Aorta (tissue), 5 donors: ENCODE data around the gene POLR1B. TPM values are rescaled to one million over a fixed set of nuclear protein-coding genes. Genes with fewer than 3 reads are reported as not detected.
"Not testable (repeated sequence)": the region's sequence is repeated elsewhere in the genome, so short reads cannot be mapped to it uniquely, and the experiment has no call there.

ENCODE experiments used
- ATAC-seq: fragments of 200-7000 bp; cut with Tn5 transposase; one replicate; pipeline ENCODE4 v1.9.1; 2022; ENCODE audit warnings: moderate library complexity; ENCODE audit not compliant: low FRiP score
- DNase-seq, 2 donors: peaks; one replicate each; pipeline ENCODE4 v3.0.0-alpha.2; 2020
- H3K27ac ChIP-seq, 2 donors: one replicate each; pipeline ENCODE4 v1.5.1; 2013; ENCODE audit warnings: low read length in 2 of 2, mild to moderate bottlenecking in 2 of 2, moderate library complexity in 2 of 2, control low read depth in 1 of 2, inconsistent platforms in 1 of 2, low read depth in 1 of 2
- H3K27me3 ChIP-seq, 2 donors: one replicate each; pipeline ENCODE4 v1.6.1; 2013; ENCODE audit warnings: control low read depth in 1 of 2, low read length in 1 of 2, mild to moderate bottlenecking in 1 of 2, moderate library complexity in 1 of 2; ENCODE audit not compliant: insufficient read depth in 2 of 2, control insufficient read depth in 1 of 2
- H3K36me3 ChIP-seq, 2 donors: one replicate each; pipeline ENCODE4 v1.6.1; 2013; ENCODE audit warnings: control low read depth in 1 of 2, low read length in 1 of 2, mild to moderate bottlenecking in 1 of 2; ENCODE audit not compliant: insufficient read depth in 2 of 2, control insufficient read depth in 1 of 2
- H3K4me1 ChIP-seq, 2 donors: one replicate each; pipeline ENCODE4 v1.6.1; 2013; ENCODE audit warnings: low read length in 2 of 2, control low read depth in 1 of 2, mild to moderate bottlenecking in 1 of 2, moderate library complexity in 1 of 2; ENCODE audit not compliant: insufficient read depth in 2 of 2, control insufficient read depth in 1 of 2
- H3K4me3 ChIP-seq, 2 donors: one replicate each; pipeline ENCODE4 v1.5.1; 2013; ENCODE audit warnings: low read length in 2 of 2, control low read depth in 1 of 2, mild to moderate bottlenecking in 1 of 2
- H3K9me3 ChIP-seq: one replicate; pipeline ENCODE4 v1.6.1; 2013; ENCODE audit warnings: mild to moderate bottlenecking, low read length; ENCODE audit not compliant: control insufficient read depth
- WGBS, 2 donors: extraction: QIAGEN DNeasy Blood & Tissue Kit; methylation state at CpG; one replicate each; pipeline ENCODE4 v1.1.7; 2013; 5-methylcytosine and 5-hydroxymethylcytosine counted together
- intact Hi-C, 2 donors: fragments of 100-400 bp; cut with DNase I; formaldehyde crosslinking; loops; one replicate each; pipeline versions ENCODE4 v1.14.2 to v1.15.0; 2022
- polyA plus RNA-seq, 2 donors: library from polyadenylated mRNA; stranded (reverse); fragments of 200-250 nt; gene quantifications; one replicate each; pipeline ENCODE4 v1.2.3, GENCODE V29; 2013
- total RNA-seq, 2 donors: library from RNA; stranded (reverse); fragmentation: NEBNext Ultra II Directional; extraction: Animal tissue kit (Norgen Biotek cat#: 25700); gene quantifications; one replicate each; pipeline ENCODE4 v1.2.1, GENCODE V29; 2021
- donor health status: healthy with polysubstance abuse.
- donor health status: Bipolar disorder and iron deficiency.
- donor health status: DM: no; HTN: no; CAD: no.
- donor health status: DM: no; HTN: no; CAD: no.
- donor health status: DM: yes; HTN: yes; CAD: no.

Gene POLR1B
- total and polyA plus RNA-seq, 4 donors = 3.6 to 13.5 (median 6.6) TPM

- H3K4me1 ChIP-seq, H3K4me3 ChIP-seq, intact Hi-C loops, H3K27ac ChIP-seq, ATAC-seq, H3K27me3 ChIP-seq, H3K36me3 ChIP-seq, DNase-seq, H3K9me3 ChIP-seq: not testable (repeated sequence)
- WGBS, 2 donors = 60 to 75% methylated on average over 1 of the region's 1 CpG
Observed at GRCh38 chr2:112612283-112612682, 70.0 kb downstream of the POLR1B start.

- DNase-seq (no peak), ATAC-seq (no peak)
- Histone ChIP-seq H3K36me3 (no peaks in the 10 kb centered on the region), H3K27ac (no peak overlapping the region), H3K4me1 (no peaks in the 10 kb centered on the region), H3K4me3 (no peak overlapping the region), H3K9me3 (no peaks in the 10 kb centered on the region), H3K27me3 (no peaks in the 10 kb centered on the region)
- intact Hi-C loops = no loop called here
- 63 to 65% methylated on average over 13 of the region's 13 CpGs for WGBS, 2 donors
Observed at GRCh38 chr2:112614201-112614840, 72.1 kb downstream of the POLR1B start.

- WGBS, 2 donors = 95 to 96% methylated on average over 8 of the region's 8 CpGs
- ATAC-seq (no peak), DNase-seq (no peak)
- Histone ChIP-seq H3K4me3 (no peak overlapping the region), H3K27me3 (no peaks in the 10 kb centered on the region), H3K27ac (no peak overlapping the region), H3K9me3 (no peaks in the 10 kb centered on the region), H3K4me1 (no peaks in the 10 kb centered on the region), H3K36me3 (no peaks in the 10 kb centered on the region)
- intact Hi-C loops = no loop called here
Observed at GRCh38 chr2:112615051-112615450, 72.8 kb downstream of the POLR1B start.

- 91 to 92% methylated on average over 2 of the region's 2 CpGs for WGBS, 2 donors
- H3K4me3 ChIP-seq, DNase-seq, H3K9me3 ChIP-seq, ATAC-seq, H3K4me1 ChIP-seq, H3K27me3 ChIP-seq, H3K27ac ChIP-seq, H3K36me3 ChIP-seq, intact Hi-C loops: not testable (repeated sequence)
Observed at GRCh38 chr2:112615798-112616197, 73.5 kb downstream of the POLR1B start.

- no peaks in the 10 kb centered on the region for H3K9me3 ChIP-seq
- H3K27me3 ChIP-seq = no peaks in the 10 kb centered on the region
- 70 to 72% methylated on average over 1 to 6 of the region's 6 CpGs for WGBS, 2 donors
- no peak overlapping the region for H3K4me3 ChIP-seq
- DNase-seq = no peak
- no peaks in the 10 kb centered on the region for H3K4me1 ChIP-seq
- ATAC-seq = no peak
- intact Hi-C loops = no loop called here
- no peaks in the 10 kb centered on the region for H3K36me3 ChIP-seq
- H3K27ac ChIP-seq = no peak overlapping the region
Observed at GRCh38 chr2:112618383-112618782, 76.1 kb downstream of the POLR1B start.

- 75 to 83% methylated on average over 22 of the region's 22 CpGs for WGBS, 2 donors
- DNase-seq (no peak), ATAC-seq (no peak)
- Histone ChIP-seq H3K27ac (no peak overlapping the region), H3K36me3 (no peaks in the 10 kb centered on the region), H3K9me3 (no peaks in the 10 kb centered on the region), H3K27me3 (no peaks in the 10 kb centered on the region), H3K4me1 (no peaks in the 10 kb centered on the region), H3K4me3 (no peak overlapping the region)
- intact Hi-C loops = no loop called here
Observed at GRCh38 chr2:112621790-112622527, 79.7 kb downstream of the POLR1B start.

GRCh38 chr2:112622528-112622849 is 80.2 kb downstream of the POLR1B start:
- Histone ChIP-seq H3K9me3 (no peaks in the 10 kb centered on the region), H3K4me3 (no peak overlapping the region), H3K36me3 (no peaks in the 10 kb centered on the region), H3K27me3 (no peaks in the 10 kb centered on the region), H3K27ac (no peak overlapping the region), H3K4me1 (no peaks in the 10 kb centered on the region)
- ATAC-seq = peak; percentile 21
- DNase-seq = no peak
- intact Hi-C loops = no loop called here
- WGBS, 2 donors = 45% methylated on average over 3 of the region's 3 CpGs

- H3K36me3 ChIP-seq = no peaks in the 10 kb centered on the region
- H3K27ac ChIP-seq = no peak overlapping the region
- intact Hi-C loops = no loop called here
- ATAC-seq (no peak), DNase-seq (peak; percentile 67 to 82)
- no peak overlapping the region for H3K4me3 ChIP-seq
- no peaks in the 10 kb centered on the region for H3K27me3 ChIP-seq
- no peaks in the 10 kb centered on the region for H3K4me1 ChIP-seq
- H3K9me3 ChIP-seq = no peaks in the 10 kb centered on the region
- WGBS, 2 donors = 83 to 86% methylated on average over 11 of the region's 11 CpGs
Observed at GRCh38 chr2:112623913-112624777, 81.9 kb downstream of the POLR1B start.
